H1 (cell line): ENCODE results near the gene POLDIP2. TPM values are rescaled to one million over a fixed set of nuclear protein-coding genes. Genes with fewer than 3 reads are reported as not detected.

Source experiments
- CTCF ChIA-PET: fragments of 300-600 bp; sonication (Branson Sonifier 250); formaldehyde crosslinking; loops from one replicate; lab custom pipeline; 2021; ENCODE audit not compliant: partially characterized antibody; lab: Charles Lee
- POLR2A ChIA-PET: fragments of 300-600 bp; sonication (Branson Sonifier 250); formaldehyde crosslinking; loops from one replicate; lab custom pipeline; 2021; ENCODE audit warnings: inconsistent platforms; ENCODE audit not compliant: partially characterized antibody; lab: Charles Lee
- DNase-seq, 2 experiments: peaks; one replicate each; pipeline versions ENCODE4 v3.0.0 to v3.0.0-alpha.2; 2010 to 2022; ENCODE audit warnings: low spot score in 2 of 2, low read depth in 1 of 2, mixed read lengths in 1 of 2
- FAIRE-seq: peaks from 2 replicates; lab custom pipeline; 2011; peaks lifted over from hg19 to GRCh38; lab: Jason Lieb, UNC
- H2AFZ ChIP-seq: 2 replicates; pipeline ENCODE4 v1.8.1; 2012; ENCODE audit warnings: low read length, inconsistent platforms
- H2AK5ac ChIP-seq: 2 replicates; pipeline ENCODE4 v1.6.1; 2013; ENCODE audit warnings: low read depth, low read length
- H2BK120ac ChIP-seq: replicated peaks from 2 replicates; pipeline ENCODE3; 2013; ENCODE audit warnings: low read depth, low read length, inconsistent platforms
- H2BK12ac ChIP-seq: 2 replicates; pipeline ENCODE4 v1.6.1; 2013; ENCODE audit warnings: low read depth, low read length
- H2BK15ac ChIP-seq: 2 replicates; pipeline ENCODE4 v1.6.1; 2013; ENCODE audit warnings: low read length
- H2BK20ac ChIP-seq: 2 replicates; pipeline ENCODE4 v1.6.1; 2013; ENCODE audit warnings: low read length
- H2BK5ac ChIP-seq: 2 replicates; pipeline ENCODE4 v1.6.1; 2013; ENCODE audit warnings: low read depth, low read length
- H3K14ac ChIP-seq: 2 replicates; pipeline ENCODE4 v1.6.1; 2013; ENCODE audit warnings: inconsistent platforms; ENCODE audit not compliant: insufficient read length
- H3K18ac ChIP-seq: 2 replicates; pipeline ENCODE4 v1.6.1; 2013; ENCODE audit warnings: low read length; ENCODE audit errors: extremely low read depth
- H3K23ac ChIP-seq: 2 replicates; pipeline ENCODE4 v1.6.1; 2013; ENCODE audit warnings: inconsistent platforms; ENCODE audit not compliant: insufficient read length
- H3K23me2 ChIP-seq: 2 replicates; pipeline ENCODE4 v1.6.1; 2013; ENCODE audit warnings: low read depth, low read length
- H3K27ac ChIP-seq: 2 replicates; pipeline ENCODE4 v1.6.1; 2011; ENCODE audit warnings: low read depth, low read length, inconsistent platforms
- H3K27me3 ChIP-seq, 4 experiments: replicated peaks in 1 of 4; 1 replicate in 1 of 4; 2 replicates in 3 of 4; pipeline versions ENCODE4 v1.6.1 to v1.8.1; 2011 to 2013; ENCODE audit warnings: low read length in 3 of 4, mild to moderate bottlenecking in 3 of 4, inconsistent platforms in 2 of 4, mixed read lengths in 2 of 4, moderate library complexity in 1 of 4; ENCODE audit not compliant: control insufficient read depth in 3 of 4, insufficient read depth in 3 of 4; ENCODE audit errors: extremely low read depth in 1 of 4
- H3K36me3 ChIP-seq, 4 experiments: 2 replicates each; pipeline versions ENCODE4 v1.6.1 to v1.8.1; 2011 to 2013; ENCODE audit warnings: mild to moderate bottlenecking in 4 of 4, low read length in 3 of 4, moderate library complexity in 2 of 4, control low read depth in 1 of 4, inconsistent platforms in 1 of 4; ENCODE audit not compliant: insufficient read depth in 4 of 4, control insufficient read depth in 2 of 4
- H3K4ac ChIP-seq: replicated peaks from 2 replicates; pipeline ENCODE3; 2013; ENCODE audit warnings: low read length, low read depth, mixed read lengths, inconsistent platforms; ENCODE audit not compliant: insufficient read length
- H3K4me1 ChIP-seq, 4 experiments: replicated peaks in 1 of 4; 1 replicate in 1 of 4; 2 replicates in 3 of 4; pipeline versions ENCODE4 v1.6.1 to v1.8.1; 2011 to 2013; ENCODE audit warnings: low read length in 3 of 4, inconsistent platforms in 2 of 4, mixed read lengths in 1 of 4; ENCODE audit not compliant: insufficient read depth in 4 of 4, control insufficient read depth in 3 of 4
- H3K4me2 ChIP-seq, 2 experiments: 2 replicates each; pipeline versions ENCODE4 v1.6.1 to v1.8.1; 2011 to 2013; ENCODE audit warnings: low read depth in 2 of 2, low read length in 2 of 2, control low read depth in 1 of 2, inconsistent platforms in 1 of 2, mild to moderate bottlenecking in 1 of 2; ENCODE audit not compliant: insufficient read depth in 1 of 2
- H3K4me3 ChIP-seq, 4 experiments: fragments of 200-600, 300-600 bp in 1 of 4; sonication (generic), shearing (Covaris generic), sonication (Bioruptor Twin) in 1 of 4; 2 replicates each; pipeline versions ENCODE4 v1.5.1 to v1.8.1; 2011 to 2016; ENCODE audit warnings: low read length in 4 of 4, low read depth in 3 of 4, control low read depth in 2 of 4, inconsistent platforms in 2 of 4, mild to moderate bottlenecking in 2 of 4, mixed read lengths in 1 of 4, moderate library complexity in 1 of 4; ENCODE audit not compliant: insufficient read depth in 2 of 4; ENCODE audit errors: extremely low read depth in 1 of 4
- H3K56ac ChIP-seq: replicated peaks from 2 replicates; pipeline ENCODE3; 2013; ENCODE audit warnings: low read depth, mild to moderate bottlenecking, mixed read lengths, low read length, inconsistent platforms; ENCODE audit not compliant: insufficient read length
- H3K79me1 ChIP-seq: 2 replicates; pipeline ENCODE4 v1.6.1; 2013; ENCODE audit warnings: low read depth, low read length, control low read depth
- H3K79me2 ChIP-seq, 2 experiments: 2 replicates each; pipeline versions ENCODE4 v1.6.1 to v1.8.1; 2012 to 2013; ENCODE audit warnings: low read length in 2 of 2, mild to moderate bottlenecking in 2 of 2, inconsistent platforms in 1 of 2; ENCODE audit not compliant: insufficient read depth in 2 of 2, control insufficient read depth in 1 of 2
- H3K9ac ChIP-seq, 4 experiments: replicated peaks in 1 of 4; 1 replicate in 1 of 4; 2 replicates in 3 of 4; pipeline versions ENCODE4 v1.6.1 to v1.8.1; 2011 to 2013; ENCODE audit warnings: low read depth in 3 of 4, low read length in 3 of 4, control low read depth in 2 of 4, mild to moderate bottlenecking in 2 of 4, moderate library complexity in 2 of 4, inconsistent platforms in 1 of 4; ENCODE audit errors: extremely low read depth in 1 of 4
- H3K9me3 ChIP-seq, 2 experiments: 2 replicates each; pipeline versions ENCODE4 v1.6.1 to v1.8.1; 2012 to 2013; ENCODE audit warnings: mild to moderate bottlenecking in 2 of 2, moderate library complexity in 2 of 2, control low read depth in 1 of 2, inconsistent platforms in 1 of 2, low read depth in 1 of 2, low read length in 1 of 2, mixed read lengths in 1 of 2; ENCODE audit not compliant: insufficient read depth in 2 of 2
- H4K20me1 ChIP-seq, 2 experiments: replicated peaks in 1 of 2; 2 replicates each; pipeline versions ENCODE3 to v1.8.1; 2011 to 2013; ENCODE audit warnings: inconsistent platforms in 2 of 2, low read length in 2 of 2, mild to moderate bottlenecking in 1 of 2; ENCODE audit not compliant: insufficient read depth in 2 of 2, control insufficient read depth in 1 of 2
- H4K5ac ChIP-seq: 2 replicates; pipeline ENCODE4 v1.6.1; 2013; ENCODE audit warnings: low read length, low read depth, mixed read lengths, inconsistent platforms; ENCODE audit not compliant: insufficient read length
- H4K8ac ChIP-seq: 2 replicates; pipeline ENCODE4 v1.8.0; 2013; ENCODE audit warnings: mild to moderate bottlenecking, moderate library complexity, low read length, inconsistent platforms; ENCODE audit not compliant: insufficient read depth; ENCODE audit errors: extremely low read depth
- H4K91ac ChIP-seq: replicated peaks from 2 replicates; pipeline ENCODE3; 2013; ENCODE audit warnings: low read length, mixed read lengths, inconsistent platforms; ENCODE audit not compliant: insufficient read length
- ATF2 ChIP-seq: IDR thresholded peaks from 2 replicates; pipeline ENCODE4 v1.6.1; 2012; ENCODE audit warnings: low read length, inconsistent platforms
- NRF1 ChIP-seq: IDR thresholded peaks from 2 replicates; pipeline ENCODE4 v1.6.1; 2011; ENCODE audit warnings: mild to moderate bottlenecking, low read depth, low read length, improper control_type of control experiment
- PHF8 ChIP-seq: fragments of 200-600 bp; sonication (generic); conservative IDR thresholded peaks from 2 replicates; pipeline ENCODE4 v1.7.1; 2012; ENCODE audit warnings: low read depth, mild to moderate bottlenecking, inconsistent platforms, low read length, moderate library complexity
- POLR2AphosphoS5 ChIP-seq: IDR thresholded peaks from 2 replicates; pipeline ENCODE4 v1.6.1; 2011; ENCODE audit warnings: low read depth, low read length
- RFX5 ChIP-seq: IDR thresholded peaks from 2 replicates; pipeline ENCODE4 v1.6.1; 2011; ENCODE audit warnings: low read depth, low read length, improper control_type of control experiment, borderline replicate concordance
- RXRA ChIP-seq: IDR thresholded peaks from 2 replicates; pipeline ENCODE4 v1.6.1; 2011; ENCODE audit warnings: low read depth, mild to moderate bottlenecking, low read length, moderate library complexity; ENCODE audit not compliant: insufficient read depth
- WGBS, 2 experiments: shearing (Covaris generic) in 1 of 2; methylation state at CpG; one replicate each; pipeline versions ENCODE4 v1.1.6 to v1.1.7; 2013 to 2015; ENCODE audit warnings: low lambda C conversion rate in 2 of 2, mixed read lengths in 2 of 2, inconsistent platforms in 1 of 2, low coverage in 1 of 2, missing lambda C conversion rate in 1 of 2; ENCODE audit not compliant: insufficient replicate concordance in 2 of 2, insufficient coverage in 1 of 2, insufficient read length in 1 of 2; ENCODE audit errors: extremely low coverage in 1 of 2, missing lambda C conversion rate in 1 of 2; 5-methylcytosine and 5-hydroxymethylcytosine counted together
- polyA plus RNA-seq, 7 experiments: library from polyadenylated mRNA; depleted of rRNA in 3 of 7; stranded (reverse) in 5 of 7; unstranded in 2 of 7; fragments of >200 nt in 5 of 7; fragments of 200-250 nt in 2 of 7; gene quantifications; 1 replicate in 5 of 7; 2 replicates in 1 of 7; 4 replicates in 1 of 7; pipeline versions ENCODE4 v1.2.1 to v1.2.3, GENCODE V29; 2011 to 2013; ENCODE audit warnings: missing spikeins in 2 of 7, mixed read lengths in 2 of 7
- total RNA-seq: library from RNA; stranded (reverse); fragmentation: NEBNext Ultra II Directional; extraction: Animal tissue kit (Norgen Biotek cat#: 25700); gene quantifications from 2 replicates; pipeline ENCODE4 v1.2.1, GENCODE V29; 2021

POLDIP2 gene
- total and polyA plus RNA-seq, 2 of the 8 experiments (the other 6 are each of a cell fraction or from before 2014, with no cell fraction given) = 74.0 to 76.1 TPM

DNA sequence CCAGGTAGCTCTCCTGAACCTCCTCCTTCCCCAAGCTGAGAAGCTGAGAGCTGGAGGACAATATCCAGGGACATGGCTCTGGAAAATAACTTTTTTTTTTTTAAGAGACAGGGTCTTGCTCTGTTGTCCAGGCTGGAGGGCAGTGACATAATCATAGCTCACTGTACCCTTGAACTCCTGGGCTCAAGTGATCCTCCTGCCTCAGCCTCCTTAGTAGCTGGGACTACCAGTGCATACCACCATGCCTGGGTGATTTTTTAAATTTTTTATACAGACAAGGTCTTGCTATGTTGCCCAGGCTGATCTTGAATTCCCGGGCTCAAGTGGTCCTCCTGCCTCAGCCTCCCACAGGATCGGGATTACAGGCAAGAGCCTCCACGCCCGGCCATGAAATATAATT lies 42.5 kb upstream of the POLDIP2 start:
- H3K9ac ChIP-seq = no peak overlapping the region
- H3K79me2 ChIP-seq = no peaks in the 10 kb centered on the region; a peak in 1 of 4 replicates
- DNase-seq = no peak
- no peak overlapping the region for H4K8ac ChIP-seq
- H2BK120ac ChIP-seq = no peak overlapping the region
- ChIA-PET CTCF (interaction anchor here (0.8 to 4.5 kb wide), 5 partner anchors 17 to 151 kb away, joined by 3 to 28 read pairs (median 3); partner anchors contain the start of gene VTN), POLR2A (interaction anchor here (0.7 to 12.8 kb wide), 3 partner anchors 10 to 444 kb away, joined by 3 to 135 read pairs (median 5); no protein-coding TSS in a partner anchor)
- peaks cover 0 to 26% (median 9%) of the 10 kb centered on the region in 4 experiments; a peak in 5 of 7 replicates for H3K27me3 ChIP-seq
- H3K4ac ChIP-seq = no peak overlapping the region
- peaks cover 7 to 32% (median 17%) of the 10 kb centered on the region in 4 experiments for H3K4me1 ChIP-seq
- no peak overlapping the region for H2BK12ac ChIP-seq
- H3K4me3 ChIP-seq = no peak overlapping the region
- no peak overlapping the region for H3K27ac ChIP-seq
- H2AK5ac ChIP-seq = no peak overlapping the region
- no peak overlapping the region for H2BK20ac ChIP-seq
- no peak overlapping the region for H3K4me2 ChIP-seq
- H3K79me1 ChIP-seq = no peaks in the 10 kb centered on the region; the same call in 1 of the 2 replicates
- WGBS, 2 experiments = 93% methylated on average over 4 of the region's 4 CpGs; no CpG with 5 or more reads in 1 of the 2 experiments
- H2BK15ac ChIP-seq = no peak overlapping the region
- H3K14ac ChIP-seq = no peak overlapping the region
- H4K5ac ChIP-seq = no peak overlapping the region
- no peaks in the 10 kb centered on the region for H3K36me3 ChIP-seq
- H2AFZ ChIP-seq = no peak overlapping the region
- H3K18ac ChIP-seq = no peak overlapping the region
- no peaks in the 10 kb centered on the region for H3K23me2 ChIP-seq
- no peaks in the 10 kb centered on the region for H3K9me3 ChIP-seq
- no peak for FAIRE-seq
- H2BK5ac ChIP-seq = no peak overlapping the region
- H4K20me1 ChIP-seq = no peaks in the 10 kb centered on the region
- no peak overlapping the region for H3K56ac ChIP-seq
- no peak overlapping the region for H3K23ac ChIP-seq
- no peak overlapping the region for H4K91ac ChIP-seq
- no peak for TF ChIP-seq ATF2
- TF ChIP-seq POLR2AphosphoS5 = no peak
- TF ChIP-seq RFX5 = no peak
- TF ChIP-seq PHF8 = no peak
- TF ChIP-seq NRF1 = no peak
- no peak for TF ChIP-seq RXRA
